ENCODE results near the gene ENG. TPM values are rescaled to one million over a fixed set of nuclear protein-coding genes. Genes with fewer than 3 reads are reported as not detected.
A peak's percentile ranks its signal among the peaks of the same experiment; 100 is the strongest.

The ENG gene
- total RNA-seq, 1 donor from 2014 or later, result 2.4 TPM

- Histone ChIP-seq H3K36me3 (ENCODE audit: control insufficient read depth, insufficient read depth, low read length) (no peaks in the 10 kb centered on the region), H3K27me3 (ENCODE audit: control insufficient read depth, insufficient read depth, low read length) (no peaks in the 10 kb centered on the region), H3K4me3 (ENCODE audit: low read depth, low read length) (no peak overlapping the region)
- DNase-seq (ENCODE audit: low read depth) (no peak), FAIRE-seq (no peak)
- TF ChIP-seq, protein P1, sequence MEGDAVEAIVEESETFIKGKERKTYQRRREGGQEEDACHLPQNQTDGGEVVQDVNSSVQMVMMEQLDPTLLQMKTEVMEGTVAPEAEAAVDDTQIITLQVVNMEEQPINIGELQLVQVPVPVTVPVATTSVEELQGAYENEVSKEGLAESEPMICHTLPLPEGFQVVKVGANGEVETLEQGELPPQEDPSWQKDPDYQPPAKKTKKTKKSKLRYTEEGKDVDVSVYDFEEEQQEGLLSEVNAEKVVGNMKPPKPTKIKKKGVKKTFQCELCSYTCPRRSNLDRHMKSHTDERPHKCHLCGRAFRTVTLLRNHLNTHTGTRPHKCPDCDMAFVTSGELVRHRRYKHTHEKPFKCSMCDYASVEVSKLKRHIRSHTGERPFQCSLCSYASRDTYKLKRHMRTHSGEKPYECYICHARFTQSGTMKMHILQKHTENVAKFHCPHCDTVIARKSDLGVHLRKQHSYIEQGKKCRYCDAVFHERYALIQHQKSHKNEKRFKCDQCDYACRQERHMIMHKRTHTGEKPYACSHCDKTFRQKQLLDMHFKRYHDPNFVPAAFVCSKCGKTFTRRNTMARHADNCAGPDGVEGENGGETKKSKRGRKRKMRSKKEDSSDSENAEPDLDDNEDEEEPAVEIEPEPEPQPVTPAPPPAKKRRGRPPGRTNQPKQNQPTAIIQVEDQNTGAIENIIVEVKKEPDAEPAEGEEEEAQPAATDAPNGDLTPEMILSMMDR (IDR thresholded peaks at IDR 0.05; ENCODE audit: insufficient read depth, low read length, severe bottlenecking), result no peak
Measured at GRCh38 chr9:127856729-127857116, 2.3 kb upstream of the ENG start.

- FAIRE-seq, result no peak
- no peak for DNase-seq (ENCODE audit: low read depth)
- TF ChIP-seq, protein P1 (IDR thresholded peaks at IDR 0.05; ENCODE audit: insufficient read depth, low read length, severe bottlenecking), result no peak
- Histone ChIP-seq H3K4me3 (ENCODE audit: low read depth, low read length) (no peak overlapping the region), H3K27me3 (ENCODE audit: control insufficient read depth, insufficient read depth, low read length) (no peaks in the 10 kb centered on the region), H3K36me3 (ENCODE audit: control insufficient read depth, insufficient read depth, low read length) (no peaks in the 10 kb centered on the region)
Measured at GRCh38 chr9:127856094-127856728, 1.8 kb upstream of the ENG start.

DNA sequence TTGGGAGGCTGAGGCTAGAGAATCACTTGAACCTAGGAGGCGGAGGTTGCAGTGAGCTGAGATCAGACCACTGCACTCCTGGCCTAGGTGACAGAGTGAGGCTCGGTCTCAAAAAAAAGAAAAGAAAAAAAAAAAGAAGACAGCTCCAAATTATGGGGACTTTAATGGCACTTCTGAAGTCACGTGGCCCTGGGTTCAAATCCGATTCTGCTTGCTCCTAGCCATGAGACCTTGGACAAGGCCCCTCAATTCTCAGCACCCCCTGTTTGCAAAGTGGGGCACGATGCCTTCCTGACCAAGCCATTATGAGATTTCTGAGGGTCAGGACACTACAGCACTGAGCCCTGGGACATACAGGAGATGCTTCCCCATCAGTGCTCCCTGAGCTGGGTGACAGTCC is 1.1 kb upstream of the ENG start:
- Histone ChIP-seq H3K36me3 (ENCODE audit: control insufficient read depth, insufficient read depth, low read length) (no peaks in the 10 kb centered on the region), H3K27me3 (ENCODE audit: control insufficient read depth, insufficient read depth, low read length) (no peaks in the 10 kb centered on the region), H3K4me3 (ENCODE audit: low read depth, low read length) (no peak overlapping the region)
- DNase-seq (ENCODE audit: low read depth) (no peak), FAIRE-seq (no peak)
- TF ChIP-seq, protein P1 (IDR thresholded peaks at IDR 0.05; ENCODE audit: insufficient read depth, low read length, severe bottlenecking), result no peak

- FAIRE-seq (no peak), DNase-seq (ENCODE audit: low read depth) (no peak)
- TF ChIP-seq, protein P1 (IDR thresholded peaks at IDR 0.05; ENCODE audit: insufficient read depth, low read length, severe bottlenecking), result no peak
- Histone ChIP-seq H3K27me3 (ENCODE audit: control insufficient read depth, insufficient read depth, low read length) (no peaks in the 10 kb centered on the region), H3K4me3 (ENCODE audit: low read depth, low read length) (no peak overlapping the region), H3K36me3 (ENCODE audit: control insufficient read depth, insufficient read depth, low read length) (no peaks in the 10 kb centered on the region)
Measured at GRCh38 chr9:127854960-127855359, 502 bp upstream of the ENG start.

- no peak for FAIRE-seq
- Histone ChIP-seq H3K4me3 (ENCODE audit: low read depth, low read length) (peak overlapping the region; percentile 26), H3K36me3 (ENCODE audit: control insufficient read depth, insufficient read depth, low read length) (no peaks in the 10 kb centered on the region), H3K27me3 (ENCODE audit: control insufficient read depth, insufficient read depth, low read length) (no peaks in the 10 kb centered on the region)
- TF ChIP-seq, protein P1 (IDR thresholded peaks at IDR 0.05; ENCODE audit: insufficient read depth, low read length, severe bottlenecking), result no peak
- no peak for DNase-seq (ENCODE audit: low read depth)
Measured at GRCh38 chr9:127853312-127854183, 910 bp downstream of the ENG start.

Data from bronchial epithelial cell (primary cell).